HG03457 (cell line): Measurements from ENCODE around the gene BTG2.
"Not testable (repeated sequence)": the region's sequence is repeated elsewhere in the genome, so short reads cannot be mapped to it uniquely, and the experiment has no call there.

ENCODE experiments used
- ATAC-seq: cut with Tn5 transposase; IDR thresholded peaks from one replicate; pipeline ENCODE4 v1.9.1; 2021; ENCODE audit warnings: moderate number of reproducible peaks; ENCODE audit not compliant: unreplicated experiment

Gene BTG2

GRCh38 chr1:203291201-203292096, 13.9 kb upstream of the BTG2 start:
- no peak for ATAC-seq

GRCh38 chr1:203295796-203296195, 9.5 kb upstream of the BTG2 start:
- ATAC-seq, result no peak

GRCh38 chr1:203296460-203297073, 8.8 kb upstream of the BTG2 start:
- ATAC-seq, result no peak

- ATAC-seq, result no peak
These were observed 6.2 kb upstream of the BTG2 start for GRCh38 chr1:203299169-203299568.

GRCh38 chr1:203299719-203300429, 5.4 kb upstream of the BTG2 start:
- ATAC-seq, result not testable (repeated sequence)

- ATAC-seq, result no peak
These were observed 4.6 kb upstream of the BTG2 start for GRCh38 chr1:203300441-203301330.

GRCh38 chr1:203301331-203301668, 4.0 kb upstream of the BTG2 start:
- no peak for ATAC-seq

GRCh38 chr1:203302456-203302855, 2.9 kb upstream of the BTG2 start:
- no peak for ATAC-seq

GRCh38 chr1:203302894-203303293, 2.4 kb upstream of the BTG2 start:
- ATAC-seq, result no peak

GRCh38 chr1:203304391-203304918, 864 bp upstream of the BTG2 start:
- no peak for ATAC-seq

GRCh38 chr1:203305809-203306088, 430 bp downstream of the BTG2 start:
- no peak for ATAC-seq

- ATAC-seq, result no peak
These were observed 1.0 kb downstream of the BTG2 start for GRCh38 chr1:203306089-203306964.

GRCh38 chr1:203306965-203307541, 1.7 kb downstream of the BTG2 start:
- no peak for ATAC-seq

- ATAC-seq, result no peak
These were observed 2.4 kb downstream of the BTG2 start for GRCh38 chr1:203307641-203308126.

- ATAC-seq, result no peak
These were observed 3.1 kb downstream of the BTG2 start for GRCh38 chr1:203308328-203308922.

- no peak for ATAC-seq
These were observed 3.6 kb downstream of the BTG2 start for GRCh38 chr1:203308923-203309331.

GRCh38 chr1:203311368-203312301, 6.3 kb downstream of the BTG2 start:
- ATAC-seq, result no peak
